ENCODE data around the gene C5orf22.

The C5orf22 gene

GRCh38 chr5:31531888-31532547 lies at the start of gene C5orf22, which contains the start of gene DROSHA:
Gene C5orf22, plus strand, starts transcription at chr5:31532301. Its CDS starts 92 bp downstream, at chr5:31532393.
Gene DROSHA, minus strand, starts transcription at chr5:31532093. Its CDS starts 3,034 bp downstream, at chr5:31529059.
- no peaks in the 10 kb centered on the region for H3K27me3 Mint-ChIP-seq
- H3K9me3 Mint-ChIP-seq, result no peaks in the 10 kb centered on the region
- peak within 1 kb of the TSS; percentile 93 for H3K4me3 Mint-ChIP-seq
- peaks cover 49% of the 10 kb centered on the region for H3K4me1 Mint-ChIP-seq (ENCODE audit: low read depth)
- H3K36me3 Mint-ChIP-seq (ENCODE audit: low read depth), result peaks cover 52% of the 10 kb centered on the region
- H3K27ac Mint-ChIP-seq, result peak within 1 kb of the TSS; percentile 88

- no peak overlapping the region for H3K4me3 Mint-ChIP-seq
- no peaks in the 10 kb centered on the region for H3K9me3 Mint-ChIP-seq
- no peaks in the 10 kb centered on the region for H3K4me1 Mint-ChIP-seq (ENCODE audit: low read depth)
- no peak overlapping the region for H3K27ac Mint-ChIP-seq
- peaks cover 82% of the 10 kb centered on the region for H3K36me3 Mint-ChIP-seq (ENCODE audit: low read depth)
- no peaks in the 10 kb centered on the region for H3K27me3 Mint-ChIP-seq
These were observed 46.5 kb upstream of the C5orf22 start for GRCh38 chr5:31485376-31486207.

GRCh38 chr5:31486441-31486840 lies 45.7 kb upstream of the C5orf22 start:
- no peaks in the 10 kb centered on the region for H3K9me3 Mint-ChIP-seq
- H3K36me3 Mint-ChIP-seq (ENCODE audit: low read depth), result peaks cover 85% of the 10 kb centered on the region
- H3K27me3 Mint-ChIP-seq, result no peaks in the 10 kb centered on the region
- no peak overlapping the region for H3K4me3 Mint-ChIP-seq
- H3K4me1 Mint-ChIP-seq (ENCODE audit: low read depth), result no peaks in the 10 kb centered on the region
- H3K27ac Mint-ChIP-seq, result no peak overlapping the region

GRCh38 chr5:31487506-31487905 lies 44.6 kb upstream of the C5orf22 start:
- no peaks in the 10 kb centered on the region for H3K4me1 Mint-ChIP-seq (ENCODE audit: low read depth)
- no peak overlapping the region for H3K4me3 Mint-ChIP-seq
- no peaks in the 10 kb centered on the region for H3K27me3 Mint-ChIP-seq
- no peaks in the 10 kb centered on the region for H3K9me3 Mint-ChIP-seq
- peaks cover 80% of the 10 kb centered on the region for H3K36me3 Mint-ChIP-seq (ENCODE audit: low read depth)
- no peak overlapping the region for H3K27ac Mint-ChIP-seq

- no peak overlapping the region for H3K27ac Mint-ChIP-seq
- peaks cover 69% of the 10 kb centered on the region for H3K36me3 Mint-ChIP-seq (ENCODE audit: low read depth)
- H3K9me3 Mint-ChIP-seq, result no peaks in the 10 kb centered on the region
- no peak overlapping the region for H3K4me3 Mint-ChIP-seq
- no peaks in the 10 kb centered on the region for H3K27me3 Mint-ChIP-seq
- no peaks in the 10 kb centered on the region for H3K4me1 Mint-ChIP-seq (ENCODE audit: low read depth)
These were observed 39.2 kb upstream of the C5orf22 start for GRCh38 chr5:31492869-31493268.

- Mint-ChIP-seq H3K4me3 (no peak overlapping the region), H3K27ac (no peak overlapping the region), H3K27me3 (no peaks in the 10 kb centered on the region), H3K9me3 (no peaks in the 10 kb centered on the region), H3K4me1 (ENCODE audit: low read depth) (no peaks in the 10 kb centered on the region), H3K36me3 (ENCODE audit: low read depth) (peaks cover 69% of the 10 kb centered on the region)
These were observed 36.8 kb upstream of the C5orf22 start for GRCh38 chr5:31495336-31495735.

GRCh38 chr5:31496301-31496700 lies 35.8 kb upstream of the C5orf22 start:
- peaks cover 68% of the 10 kb centered on the region for H3K36me3 Mint-ChIP-seq (ENCODE audit: low read depth)
- no peaks in the 10 kb centered on the region for H3K9me3 Mint-ChIP-seq
- no peaks in the 10 kb centered on the region for H3K27me3 Mint-ChIP-seq
- H3K27ac Mint-ChIP-seq, result no peak overlapping the region
- H3K4me3 Mint-ChIP-seq, result no peak overlapping the region
- no peaks in the 10 kb centered on the region for H3K4me1 Mint-ChIP-seq (ENCODE audit: low read depth)

- Mint-ChIP-seq H3K9me3 (no peaks in the 10 kb centered on the region), H3K27ac (no peak overlapping the region), H3K4me1 (ENCODE audit: low read depth) (no peaks in the 10 kb centered on the region), H3K4me3 (no peak overlapping the region), H3K27me3 (no peaks in the 10 kb centered on the region), H3K36me3 (ENCODE audit: low read depth) (peaks cover 71% of the 10 kb centered on the region)
These were observed 35.2 kb upstream of the C5orf22 start for GRCh38 chr5:31496891-31497290.

GRCh38 chr5:31500256-31500655 lies 31.8 kb upstream of the C5orf22 start:
- H3K4me1 Mint-ChIP-seq (ENCODE audit: low read depth), result no peaks in the 10 kb centered on the region
- H3K4me3 Mint-ChIP-seq, result no peak overlapping the region
- no peak overlapping the region for H3K27ac Mint-ChIP-seq
- H3K36me3 Mint-ChIP-seq (ENCODE audit: low read depth), result peaks cover 80% of the 10 kb centered on the region
- no peaks in the 10 kb centered on the region for H3K27me3 Mint-ChIP-seq
- no peaks in the 10 kb centered on the region for H3K9me3 Mint-ChIP-seq

- Mint-ChIP-seq H3K4me1 (ENCODE audit: low read depth) (no peaks in the 10 kb centered on the region), H3K27me3 (no peaks in the 10 kb centered on the region), H3K9me3 (no peaks in the 10 kb centered on the region), H3K4me3 (no peak overlapping the region), H3K27ac (no peak overlapping the region), H3K36me3 (ENCODE audit: low read depth) (peaks cover 77% of the 10 kb centered on the region)
These were observed 29.6 kb upstream of the C5orf22 start for GRCh38 chr5:31502506-31502905.

- Mint-ChIP-seq H3K4me3 (no peak overlapping the region), H3K27ac (no peak overlapping the region), H3K36me3 (ENCODE audit: low read depth) (peaks cover 73% of the 10 kb centered on the region), H3K4me1 (ENCODE audit: low read depth) (no peaks in the 10 kb centered on the region), H3K27me3 (no peaks in the 10 kb centered on the region), H3K9me3 (no peaks in the 10 kb centered on the region)
These were observed 27.6 kb upstream of the C5orf22 start for GRCh38 chr5:31504529-31504928.

- Mint-ChIP-seq H3K4me3 (no peak overlapping the region), H3K27ac (no peak overlapping the region), H3K9me3 (no peaks in the 10 kb centered on the region), H3K4me1 (ENCODE audit: low read depth) (no peaks in the 10 kb centered on the region), H3K27me3 (no peaks in the 10 kb centered on the region), H3K36me3 (ENCODE audit: low read depth) (peaks cover 78% of the 10 kb centered on the region)
These were observed 20.8 kb upstream of the C5orf22 start for GRCh38 chr5:31511305-31511704.

GRCh38 chr5:31516802-31517201 lies 15.3 kb upstream of the C5orf22 start:
- H3K27me3 Mint-ChIP-seq, result no peaks in the 10 kb centered on the region
- no peak overlapping the region for H3K27ac Mint-ChIP-seq
- peaks cover 7% of the 10 kb centered on the region for H3K4me1 Mint-ChIP-seq (ENCODE audit: low read depth)
- no peak overlapping the region for H3K4me3 Mint-ChIP-seq
- peaks cover 74% of the 10 kb centered on the region for H3K36me3 Mint-ChIP-seq (ENCODE audit: low read depth)
- H3K9me3 Mint-ChIP-seq, result no peaks in the 10 kb centered on the region

- Mint-ChIP-seq H3K27ac (no peak overlapping the region), H3K27me3 (no peaks in the 10 kb centered on the region), H3K9me3 (no peaks in the 10 kb centered on the region), H3K36me3 (ENCODE audit: low read depth) (peaks cover 83% of the 10 kb centered on the region), H3K4me1 (ENCODE audit: low read depth) (peaks cover 5% of the 10 kb centered on the region), H3K4me3 (no peak overlapping the region)
These were observed 9.1 kb upstream of the C5orf22 start for GRCh38 chr5:31523041-31523440.

- no peaks in the 10 kb centered on the region for H3K9me3 Mint-ChIP-seq
- H3K4me3 Mint-ChIP-seq, result peak overlapping the region; percentile 93
- no peaks in the 10 kb centered on the region for H3K27me3 Mint-ChIP-seq
- H3K4me1 Mint-ChIP-seq (ENCODE audit: low read depth), result peaks cover 45% of the 10 kb centered on the region
- peak overlapping the region; percentile 88 for H3K27ac Mint-ChIP-seq
- H3K36me3 Mint-ChIP-seq (ENCODE audit: low read depth), result peaks cover 56% of the 10 kb centered on the region
These were observed 1.4 kb upstream of the C5orf22 start for GRCh38 chr5:31530541-31531265.
